Fibroblast of skin of left quadriceps (primary cell): ENCODE results near the gene CCDC59.

Experiments used
- DNase-seq, 2 experiments: peaks; one replicate each; pipeline ENCODE4 v3.0.0-alpha.2; 2013; ENCODE audit warnings: low read depth in 2 of 2

Gene CCDC59

GRCh38 chr12:82319276-82319675 is 38.9 kb downstream of the CCDC59 start:
- no peak for DNase-seq

- no peak for DNase-seq
Measured at GRCh38 chr12:82314406-82314892, 43.7 kb downstream of the CCDC59 start.
